Motor neuron (in vitro differentiated cells): ENCODE data around the gene MAP4. TPM values are rescaled to one million over a fixed set of nuclear protein-coding genes. Genes with fewer than 3 reads are reported as not detected.

Source experiments
- ATAC-seq, 8 experiments: fragments of 200-7000 bp; cut with Tn5 transposase; replicated peaks in 6 of 8; 2 replicates each; pipeline ENCODE4 v1.8.0; 2021; ENCODE audit warnings: mild to moderate bottlenecking in 8 of 8, moderate library complexity in 8 of 8
- H3K27ac ChIP-seq, 2 donors: fragments of 250-450 bp; sonication (Bioruptor Pico); 2 replicates each; pipeline ENCODE4 v1.9.0; 2021; ENCODE audit warnings: antibody characterized with exemption in 2 of 2, mild to moderate bottlenecking in 2 of 2, moderate library complexity in 1 of 2
- H3K4me1 ChIP-seq, 2 donors: fragments of 250-450 bp; sonication (Bioruptor Pico); replicated peaks in 1 of 2; 2 replicates each; pipeline ENCODE4 v1.6.1; 2021; ENCODE audit warnings: antibody characterized with exemption in 2 of 2, mild to moderate bottlenecking in 2 of 2, moderate library complexity in 1 of 2
- H3K4me3 ChIP-seq, 5 donors: fragments of 250-450 bp; sonication (Bioruptor Pico); 2 replicates each; pipeline ENCODE4 v1.9.0; 2021; ENCODE audit warnings: antibody characterized with exemption in 5 of 5, mild to moderate bottlenecking in 5 of 5, moderate library complexity in 4 of 5
- WGBS, 10 experiments: fragments of 450-650 bp; shearing (Covaris generic); methylation state at CpG; one replicate each; pipeline ENCODE4 v1.0.0; 2022; 5-methylcytosine and 5-hydroxymethylcytosine counted together
- in situ Hi-C, 9 experiments: fragments of 400-800 bp; cut with MboI; loops; one replicate each; pipeline ENCODE4 v1.15.0; 2021; ENCODE audit warnings: low sequenced_read_pairs in 9 of 9, low pct_unique_long_range_greater_than_20kb in 2 of 9; ENCODE audit not compliant: unreplicated experiment in 9 of 9
- total RNA-seq, 8 experiments: library from RNA; unstranded; fragments of 300-600 nt; gene quantifications; 2 replicates each; pipeline versions ENCODE4 v1.2.3 to v1.2.4, GENCODE V29; 2022

MAP4 gene
- total RNA-seq, 8 experiments from 2014 or later: 62.7 to 256 (median 142) TPM

GRCh38 chr3:47949979-47950378, 66.2 kb downstream of the MAP4 start:
- no peak for ATAC-seq
- H3K4me1 ChIP-seq: no peaks in the 10 kb centered on the region
- H3K4me3 ChIP-seq: no peak overlapping the region
- WGBS, 10 experiments: 85 to 100% (median 92%) methylated on average over 1 to 3 of the region's 3 CpGs; no CpG with 5 or more reads in 1 of the 10 experiments
- H3K27ac ChIP-seq: no peak overlapping the region
- in situ Hi-C loops: no loop called here

GRCh38 chr3:47940232-47940631, 76.0 kb downstream of the MAP4 start:
- peak in 1 of 8 experiments; percentile 66 for ATAC-seq
- in situ Hi-C loops: no loop called here
- WGBS, 10 experiments: 100% methylated on average over 1 of the region's 1 CpG; no CpG with 5 or more reads in 6 of the 10 experiments
- no peak overlapping the region for H3K27ac ChIP-seq
- H3K4me1 ChIP-seq: no peaks in the 10 kb centered on the region
- H3K4me3 ChIP-seq: no peak overlapping the region

- ATAC-seq: no peak
- Histone ChIP-seq H3K4me1 (no peaks in the 10 kb centered on the region), H3K4me3 (no peak overlapping the region), H3K27ac (no peak overlapping the region)
- WGBS, 10 experiments: 17 to 100% (median 100%) methylated on average over 1 to 5 of the region's 5 CpGs; no CpG with 5 or more reads in 3 of the 10 experiments
- in situ Hi-C loops: no loop called here
Observed at GRCh38 chr3:47932421-47932820, 83.8 kb downstream of the MAP4 start.

GRCh38 chr3:47930979-47931378, 85.2 kb downstream of the MAP4 start:
- in situ Hi-C loops: no loop called here

GRCh38 chr3:47916696-47917095, 99.5 kb downstream of the MAP4 start:
- Histone ChIP-seq H3K4me3 (no peak overlapping the region), H3K4me1 (no peaks in the 10 kb centered on the region), H3K27ac (no peak overlapping the region)
- in situ Hi-C loops: no loop called here
- no peak for ATAC-seq
- 100% methylated on average over 1 to 2 of the region's 2 CpGs; no CpG with 5 or more reads in 6 of the 10 experiments for WGBS, 10 experiments

More at GRCh38 chr3:47930979-47931378, 85.2 kb downstream of the MAP4 start:
- WGBS, 10 experiments: 90 to 100% (median 96%) methylated on average over 2 to 4 of the region's 4 CpGs; no CpG with 5 or more reads in 2 of the 10 experiments
- Histone ChIP-seq H3K27ac (no peak overlapping the region), H3K4me3 (no peak overlapping the region), H3K4me1 (no peaks in the 10 kb centered on the region)
- ATAC-seq: no peak

GRCh38 chr3:47916201-47916600, 100.0 kb downstream of the MAP4 start:
- in situ Hi-C loops: no loop called here
- 29 to 100% (median 100%) methylated on average over 1 to 4 of the region's 5 CpGs; no CpG with 5 or more reads in 3 of the 10 experiments for WGBS, 10 experiments
- Histone ChIP-seq H3K4me1 (no peaks in the 10 kb centered on the region), H3K27ac (no peak overlapping the region), H3K4me3 (no peak overlapping the region)
- ATAC-seq: no peak

- in situ Hi-C loops: no loop called here
- Histone ChIP-seq H3K27ac (no peak overlapping the region), H3K4me1 (peaks cover 0 to 7% of the 10 kb centered on the region in 2 donors), H3K4me3 (no peak overlapping the region)
- 85 to 100% (median 98%) methylated on average over 1 to 6 of the region's 6 CpGs for WGBS, 10 experiments
- no peak for ATAC-seq
Observed at GRCh38 chr3:47912006-47912504, 104.2 kb downstream of the MAP4 start.

GRCh38 chr3:47910777-47911440, 105.3 kb downstream of the MAP4 start:
- H3K4me3 ChIP-seq: no peak overlapping the region
- in situ Hi-C loops: no loop called here
- H3K27ac ChIP-seq: no peak overlapping the region
- ATAC-seq: peak in 7 of 8 experiments; percentile 91 to 99 (median 95)
- H3K4me1 ChIP-seq: peaks cover 0 to 7% of the 10 kb centered on the region in 2 donors
- 19 to 89% (median 64%) methylated on average over 1 to 4 of the region's 4 CpGs for WGBS, 10 experiments

- Histone ChIP-seq H3K27ac (no peak overlapping the region), H3K4me1 (peaks cover 0 to 7% of the 10 kb centered on the region in 2 donors), H3K4me3 (no peak overlapping the region)
- in situ Hi-C loops: no loop called here
- no peak for ATAC-seq
- WGBS, 10 experiments: 83 to 100% (median 100%) methylated on average over 1 of the region's 1 CpG; no CpG with 5 or more reads in 5 of the 10 experiments
Observed at GRCh38 chr3:47910233-47910632, 106.0 kb downstream of the MAP4 start.

GRCh38 chr3:47909607-47910006, 106.6 kb downstream of the MAP4 start:
- Histone ChIP-seq H3K4me1 (peaks cover 0 to 7% of the 10 kb centered on the region in 2 donors), H3K4me3 (no peak overlapping the region), H3K27ac (no peak overlapping the region)
- in situ Hi-C loops: no loop called here
- 88 to 100% (median 93%) methylated on average over 1 to 2 of the region's 2 CpGs; no CpG with 5 or more reads in 5 of the 10 experiments for WGBS, 10 experiments
- ATAC-seq: peak in 4 of 8 experiments; percentile 11 to 40 (median 34)

- ATAC-seq: no peak
- WGBS, 10 experiments: 67 to 100% (median 93%) methylated on average over 1 to 4 of the region's 4 CpGs
- Histone ChIP-seq H3K4me3 (no peak overlapping the region), H3K4me1 (peaks cover 0 to 7% of the 10 kb centered on the region in 2 donors), H3K27ac (no peak overlapping the region)
- in situ Hi-C loops: no loop called here
Observed at GRCh38 chr3:47908744-47909143, 107.5 kb downstream of the MAP4 start.

- in situ Hi-C loops: no loop called here
- Histone ChIP-seq H3K4me3 (no peak overlapping the region), H3K4me1 (peaks cover 0 to 11% of the 10 kb centered on the region in 2 donors), H3K27ac (no peak overlapping the region)
- no peak for ATAC-seq
Observed at GRCh38 chr3:47907784-47908183, 108.4 kb downstream of the MAP4 start.

- Histone ChIP-seq H3K4me3 (no peak overlapping the region), H3K27ac (peak overlapping the region in 1 of 2 donors; percentile 36), H3K4me1 (peaks cover 10 to 18% of the 10 kb centered on the region in 2 donors)
- in situ Hi-C loops: no loop called here
- no peak for ATAC-seq
Observed at GRCh38 chr3:47902746-47903145, 113.5 kb downstream of the MAP4 start.
